CD4-positive, alpha-beta T cell treated with Interleukin-6 for 4 hours (primary cell): Measurements from ENCODE around the gene TAAR2.
"Not testable (repeated sequence)": the region's sequence is repeated elsewhere in the genome, so short reads cannot be mapped to it uniquely, and the experiment has no call there.

Experiments
- DNase-seq: peaks from one replicate; pipeline ENCODE4 v3.0.0-alpha.2; 2020; ENCODE audit warnings: mixed read lengths

The TAAR2 gene

GRCh38 chr6:132624175-132624574 lies at the start of gene TAAR2:
Gene TAAR2 (minus strand): TSS chr6:132624275. CDS start chr6:132624275, 0 bp downstream.
- no peak for DNase-seq

- no peak for DNase-seq
Measured at GRCh38 chr6:132673376-132674094, 49.5 kb upstream of the TAAR2 start.

GRCh38 chr6:132671295-132671694 lies 47.2 kb upstream of the TAAR2 start:
- no peak for DNase-seq

- DNase-seq: no peak
Measured at GRCh38 chr6:132669690-132670291, 45.7 kb upstream of the TAAR2 start.

GRCh38 chr6:132666118-132666517 lies 42.0 kb upstream of the TAAR2 start:
- no peak for DNase-seq

GRCh38 chr6:132664309-132665034 lies 40.4 kb upstream of the TAAR2 start:
- no peak for DNase-seq

- no peak for DNase-seq
Measured at GRCh38 chr6:132663661-132664060, 39.6 kb upstream of the TAAR2 start.

GRCh38 chr6:132661906-132662305 lies 37.8 kb upstream of the TAAR2 start:
- no peak for DNase-seq

- DNase-seq: no peak
Measured at GRCh38 chr6:132659082-132659481, 35.0 kb upstream of the TAAR2 start, which contains the start of gene TAAR1. Gene TAAR1 (minus strand): TSS chr6:132659182. CDS start chr6:132646003, 13,179 bp downstream.

- no peak for DNase-seq
Measured at GRCh38 chr6:132651062-132651461, 27.0 kb upstream of the TAAR2 start.

- DNase-seq: no peak
Measured at GRCh38 chr6:132650429-132650828, 26.4 kb upstream of the TAAR2 start.

GRCh38 chr6:132648828-132649227 lies 24.8 kb upstream of the TAAR2 start:
- DNase-seq: no peak

- no peak for DNase-seq
Measured at GRCh38 chr6:132648356-132648755, 24.3 kb upstream of the TAAR2 start.

- DNase-seq: no peak
Measured at GRCh38 chr6:132643547-132643946, 19.5 kb upstream of the TAAR2 start.

- not testable (repeated sequence) for DNase-seq
Measured at GRCh38 chr6:132637135-132637534, 13.1 kb upstream of the TAAR2 start.

GRCh38 chr6:132635906-132636305 lies 11.8 kb upstream of the TAAR2 start:
- not testable (repeated sequence) for DNase-seq

GRCh38 chr6:132635288-132635687 lies 11.2 kb upstream of the TAAR2 start:
- DNase-seq: not testable (repeated sequence)

GRCh38 chr6:132634796-132635195 lies 10.7 kb upstream of the TAAR2 start:
- DNase-seq: no peak

- no peak for DNase-seq
Measured at GRCh38 chr6:132633362-132633761, 9.3 kb upstream of the TAAR2 start.

- no peak for DNase-seq
Measured at GRCh38 chr6:132623106-132623845, 799 bp downstream of the TAAR2 start.

- no peak for DNase-seq
Measured at GRCh38 chr6:132616677-132617076, 7.4 kb downstream of the TAAR2 start.

- no peak for DNase-seq
Measured at GRCh38 chr6:132614554-132614953, 9.5 kb downstream of the TAAR2 start.
